ENCODE measurements around the gene DPP7.

The DPP7 gene

DNA sequence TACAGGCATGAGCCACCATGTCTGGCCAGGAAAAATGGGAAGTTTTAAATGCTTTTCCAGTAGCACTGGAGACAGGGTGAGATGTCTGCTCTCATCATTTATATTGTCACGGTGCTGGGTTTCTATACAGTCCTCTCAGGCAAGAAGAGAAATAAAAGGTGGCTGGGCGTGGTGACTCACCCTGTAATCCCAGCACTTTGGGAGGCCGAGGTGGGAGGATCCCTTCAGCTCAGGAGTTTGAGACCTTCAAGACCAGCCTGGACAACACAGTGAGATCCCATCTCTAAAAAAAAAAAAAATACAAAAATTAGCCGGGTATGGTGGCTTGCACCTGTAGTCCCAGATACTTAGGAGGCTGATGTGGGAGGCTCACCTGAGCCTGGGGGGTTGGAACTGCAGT, 19.7 kb upstream of the DPP7 start:
- H3K36me3 ChIP-seq (ENCODE audit: insufficient read depth, insufficient read length, low read length): no peaks in the 10 kb centered on the region
- peaks cover 16% of the 10 kb centered on the region for H3K4me1 ChIP-seq (ENCODE audit: insufficient read depth, insufficient read length)
- H3K27me3 ChIP-seq (ENCODE audit: insufficient read depth, insufficient read length): peaks cover 54% of the 10 kb centered on the region
- no peak overlapping the region for H3K9ac ChIP-seq (ENCODE audit: insufficient read length, low read depth)
- no peak for DNase-seq (ENCODE audit: low read depth, low spot score)
- H3K9me3 ChIP-seq (ENCODE audit: insufficient read depth, low read length): no peaks in the 10 kb centered on the region
- H3K4me3 ChIP-seq (ENCODE audit: insufficient read length, low read depth): no peak overlapping the region
- no peak for TF ChIP-seq ZNF274 (IDR thresholded peaks at IDR 0.05; ENCODE audit: low read depth, low read length)
- TF ChIP-seq SUZ12 (IDR thresholded peaks at IDR 0.05; ENCODE audit: extremely low read depth, insufficient read depth, insufficient read length): no peak
- TF ChIP-seq YY1 (IDR thresholded peaks at IDR 0.05; ENCODE audit: insufficient read depth, insufficient read length): no peak

- H3K27me3 ChIP-seq (ENCODE audit: insufficient read depth, insufficient read length): peaks cover 25% of the 10 kb centered on the region
- no peaks in the 10 kb centered on the region for H3K4me1 ChIP-seq (ENCODE audit: insufficient read depth, insufficient read length)
- peak overlapping the region; percentile 90 for H3K4me3 ChIP-seq (ENCODE audit: insufficient read length, low read depth)
- H3K36me3 ChIP-seq (ENCODE audit: insufficient read depth, insufficient read length, low read length): no peaks in the 10 kb centered on the region
- DNase-seq (ENCODE audit: low read depth, low spot score): no peak
- no peak for TF ChIP-seq ZNF274 (IDR thresholded peaks at IDR 0.05; ENCODE audit: low read depth, low read length)
- TF ChIP-seq YY1 (IDR thresholded peaks at IDR 0.05; ENCODE audit: insufficient read depth, insufficient read length): no peak
- TF ChIP-seq SUZ12 (IDR thresholded peaks at IDR 0.05; ENCODE audit: extremely low read depth, insufficient read depth, insufficient read length): no peak
- no peaks in the 10 kb centered on the region for H3K9me3 ChIP-seq (ENCODE audit: insufficient read depth, low read length)
- H3K9ac ChIP-seq (ENCODE audit: insufficient read length, low read depth): peak overlapping the region; percentile 99
These were observed 15.7 kb upstream of the DPP7 start for GRCh38 chr9:137130176-137130755.

DNA sequence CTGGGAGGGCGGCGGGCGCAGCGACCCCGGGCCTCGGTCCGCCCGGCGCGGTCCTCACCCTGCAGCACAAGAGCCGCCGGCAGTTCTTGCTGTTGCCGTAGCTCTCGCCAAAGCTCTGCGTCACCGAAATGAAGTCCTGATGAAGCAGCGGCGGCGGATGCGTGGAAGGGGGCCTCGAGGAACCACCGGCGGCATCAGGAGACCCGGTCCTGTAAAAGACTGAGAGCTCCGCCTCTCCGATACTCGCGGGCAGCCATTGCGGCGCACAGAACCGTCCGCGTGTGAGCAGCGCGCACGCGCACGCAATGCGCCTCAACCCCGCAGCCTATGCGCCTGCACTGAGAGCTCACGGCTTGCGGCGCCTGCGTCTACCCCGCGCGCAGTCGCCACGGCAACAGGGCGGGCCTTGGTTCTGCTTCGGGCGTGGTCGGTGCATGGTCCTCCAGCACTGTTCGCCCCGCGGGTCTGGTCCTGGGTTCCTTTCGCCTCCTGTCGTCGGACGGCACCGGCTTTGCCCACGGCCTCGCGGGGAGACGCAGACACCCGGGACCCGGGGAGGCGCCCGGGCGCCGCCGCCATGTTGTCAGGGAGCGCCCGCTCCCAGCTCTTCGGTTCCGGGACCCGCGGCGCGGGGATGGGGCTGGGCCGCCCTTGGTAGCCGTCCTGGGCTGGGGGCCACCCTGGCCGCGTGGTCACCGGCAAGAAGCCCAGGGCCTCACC, 15.1 kb upstream of the DPP7 start:
- H3K4me3 ChIP-seq (ENCODE audit: insufficient read length, low read depth): peak overlapping the region; percentile 90
- H3K4me1 ChIP-seq (ENCODE audit: insufficient read depth, insufficient read length): no peaks in the 10 kb centered on the region
- H3K9me3 ChIP-seq (ENCODE audit: insufficient read depth, low read length): no peaks in the 10 kb centered on the region
- no peaks in the 10 kb centered on the region for H3K36me3 ChIP-seq (ENCODE audit: insufficient read depth, insufficient read length, low read length)
- H3K9ac ChIP-seq (ENCODE audit: insufficient read length, low read depth): peak overlapping the region; percentile 99
- H3K27me3 ChIP-seq (ENCODE audit: insufficient read depth, insufficient read length): peaks cover 25% of the 10 kb centered on the region
- DNase-seq (ENCODE audit: low read depth, low spot score): peak; percentile 81
- TF ChIP-seq YY1 (IDR thresholded peaks at IDR 0.05; ENCODE audit: insufficient read depth, insufficient read length) (peak; percentile 81), SUZ12 (IDR thresholded peaks at IDR 0.05; ENCODE audit: extremely low read depth, insufficient read depth, insufficient read length) (no peak), ZNF274 (IDR thresholded peaks at IDR 0.05; ENCODE audit: low read depth, low read length) (no peak)

DNA sequence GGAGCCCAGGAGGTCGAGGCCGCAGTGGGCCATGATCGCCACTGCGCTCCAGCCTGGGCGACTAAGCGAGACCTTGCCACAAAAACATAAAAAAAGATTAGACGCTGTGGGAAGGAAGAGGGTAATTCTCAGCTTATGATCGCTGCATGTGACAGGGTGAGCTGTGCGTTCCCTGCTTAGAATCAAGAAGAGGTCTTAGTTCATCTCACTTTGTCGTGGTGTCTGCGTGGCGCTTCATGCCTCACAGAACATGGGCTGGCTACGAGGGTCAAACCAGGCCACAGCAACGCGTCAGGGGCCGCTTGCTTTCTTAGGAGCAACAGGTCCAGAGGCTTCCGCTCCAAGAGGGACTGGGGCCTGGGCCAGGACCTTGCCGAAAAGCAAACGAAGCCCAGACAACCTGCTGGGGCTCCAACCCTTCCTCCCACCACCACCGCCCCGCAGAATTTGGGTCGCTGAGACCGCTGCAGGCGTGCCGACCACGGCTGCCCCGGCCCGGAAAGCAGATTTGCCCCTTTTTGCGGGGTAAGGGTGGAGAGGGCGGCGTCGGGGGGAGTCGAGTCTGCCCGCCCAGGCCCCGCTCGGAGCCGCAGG, 14.4 kb upstream of the DPP7 start:
- Histone ChIP-seq H3K9ac (ENCODE audit: insufficient read length, low read depth) (peak overlapping the region; percentile 99), H3K4me1 (ENCODE audit: insufficient read depth, insufficient read length) (no peaks in the 10 kb centered on the region), H3K9me3 (ENCODE audit: insufficient read depth, low read length) (no peaks in the 10 kb centered on the region), H3K4me3 (ENCODE audit: insufficient read length, low read depth) (peak overlapping the region; percentile 90), H3K36me3 (ENCODE audit: insufficient read depth, insufficient read length, low read length) (no peaks in the 10 kb centered on the region), H3K27me3 (ENCODE audit: insufficient read depth, insufficient read length) (peaks cover 22% of the 10 kb centered on the region)
- TF ChIP-seq SUZ12 (IDR thresholded peaks at IDR 0.05; ENCODE audit: extremely low read depth, insufficient read depth, insufficient read length) (no peak), ZNF274 (IDR thresholded peaks at IDR 0.05; ENCODE audit: low read depth, low read length) (no peak), YY1 (IDR thresholded peaks at IDR 0.05; ENCODE audit: insufficient read depth, insufficient read length) (no peak)
- no peak for DNase-seq (ENCODE audit: low read depth, low spot score)

DNA sequence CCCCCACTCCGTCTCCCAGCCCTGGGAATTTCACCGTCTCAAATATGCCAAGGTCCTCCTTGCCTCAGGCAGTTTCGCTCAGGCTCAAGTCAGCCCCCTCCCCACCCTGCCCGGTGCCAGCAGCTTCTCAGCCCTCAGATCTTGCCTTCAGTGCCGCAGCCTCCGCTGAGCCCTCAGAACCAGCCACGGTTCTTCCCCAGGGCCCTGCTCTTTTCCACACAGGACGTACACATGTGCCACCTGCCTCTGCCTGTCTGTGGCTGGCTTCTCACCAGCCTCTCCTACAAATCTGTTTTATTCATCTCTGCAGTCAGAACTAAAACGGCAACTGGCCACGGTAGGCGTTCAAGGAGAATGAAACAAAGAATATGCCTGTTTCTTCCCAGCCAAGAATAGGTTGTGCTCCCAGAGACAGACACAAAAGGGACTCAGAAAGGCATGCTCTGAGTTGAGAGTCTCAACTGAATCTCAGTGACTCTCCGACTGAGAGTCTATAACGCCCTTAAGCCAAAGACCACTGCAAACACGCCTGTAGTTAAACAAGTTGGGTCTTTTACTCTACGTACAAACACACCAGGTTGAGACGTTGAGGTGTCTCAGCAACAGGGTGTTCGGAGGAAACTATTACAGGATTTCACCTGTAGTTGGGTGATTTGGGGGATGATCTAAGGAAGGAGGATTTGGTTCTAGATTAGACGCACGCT, 13.8 kb upstream of the DPP7 start:
- peak overlapping the region; percentile 90 for H3K4me3 ChIP-seq (ENCODE audit: insufficient read length, low read depth)
- no peaks in the 10 kb centered on the region for H3K36me3 ChIP-seq (ENCODE audit: insufficient read depth, insufficient read length, low read length)
- H3K4me1 ChIP-seq (ENCODE audit: insufficient read depth, insufficient read length): no peaks in the 10 kb centered on the region
- no peak for DNase-seq (ENCODE audit: low read depth, low spot score)
- TF ChIP-seq SUZ12 (IDR thresholded peaks at IDR 0.05; ENCODE audit: extremely low read depth, insufficient read depth, insufficient read length) (no peak), YY1 (IDR thresholded peaks at IDR 0.05; ENCODE audit: insufficient read depth, insufficient read length) (no peak), ZNF274 (IDR thresholded peaks at IDR 0.05; ENCODE audit: low read depth, low read length) (no peak)
- peaks cover 19% of the 10 kb centered on the region for H3K27me3 ChIP-seq (ENCODE audit: insufficient read depth, insufficient read length)
- no peaks in the 10 kb centered on the region for H3K9me3 ChIP-seq (ENCODE audit: insufficient read depth, low read length)
- peak overlapping the region; percentile 99 for H3K9ac ChIP-seq (ENCODE audit: insufficient read length, low read depth)

DNA sequence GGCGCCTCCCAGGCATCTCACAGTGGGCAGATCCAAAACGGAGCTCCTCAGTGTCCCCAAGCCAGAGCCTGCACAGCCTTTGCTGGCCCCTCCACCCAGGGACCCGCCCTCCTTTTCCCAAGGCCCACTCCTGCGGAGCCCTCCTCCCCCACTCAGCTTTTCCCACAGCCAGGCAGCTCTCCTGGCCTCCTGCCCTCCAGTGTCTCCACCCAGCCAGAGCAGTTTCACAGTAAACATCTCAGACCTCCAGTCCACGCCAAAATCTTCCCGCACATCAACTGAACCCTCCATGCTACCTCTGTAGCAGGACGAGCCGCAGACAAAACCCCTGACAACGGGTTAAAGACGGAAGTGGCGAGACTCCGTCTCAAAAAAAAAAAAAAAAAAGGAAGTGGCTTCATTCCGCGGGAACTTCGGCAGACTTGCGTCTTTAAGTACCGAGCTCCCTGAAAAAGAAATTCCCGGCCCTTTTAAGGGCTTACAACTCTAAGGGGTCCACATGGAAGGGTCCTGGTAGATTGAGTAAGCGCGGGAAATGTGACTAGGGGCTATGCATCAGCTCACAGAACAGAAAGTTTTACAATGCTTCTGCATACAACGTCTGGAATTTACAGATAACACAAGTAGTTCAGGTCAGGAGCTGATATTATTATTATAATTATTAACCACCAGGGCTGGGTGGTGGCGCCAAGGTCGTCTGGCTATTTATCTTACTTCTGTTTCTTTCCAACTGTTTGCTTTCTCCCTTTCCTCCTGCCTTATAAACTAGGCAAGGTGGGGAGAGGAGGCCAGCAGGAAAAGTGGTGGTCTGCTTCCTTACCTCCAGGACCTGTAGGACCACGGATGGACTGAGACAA, 13.0 kb upstream of the DPP7 start:
- Histone ChIP-seq H3K9me3 (ENCODE audit: insufficient read depth, low read length) (no peaks in the 10 kb centered on the region), H3K27me3 (ENCODE audit: insufficient read depth, insufficient read length) (peaks cover 14% of the 10 kb centered on the region), H3K36me3 (ENCODE audit: insufficient read depth, insufficient read length, low read length) (no peaks in the 10 kb centered on the region), H3K9ac (ENCODE audit: insufficient read length, low read depth) (peak overlapping the region; percentile 99), H3K4me3 (ENCODE audit: insufficient read length, low read depth) (peak overlapping the region; percentile 3), H3K4me1 (ENCODE audit: insufficient read depth, insufficient read length) (no peaks in the 10 kb centered on the region)
- no peak for DNase-seq (ENCODE audit: low read depth, low spot score)
- no peak for TF ChIP-seq YY1 (IDR thresholded peaks at IDR 0.05; ENCODE audit: insufficient read depth, insufficient read length)
- no peak for TF ChIP-seq ZNF274 (IDR thresholded peaks at IDR 0.05; ENCODE audit: low read depth, low read length)
- TF ChIP-seq SUZ12 (IDR thresholded peaks at IDR 0.05; ENCODE audit: extremely low read depth, insufficient read depth, insufficient read length): no peak
